Spleen (tissue), 11 donors: ENCODE measurements around the gene TMEM50A. TPM values are rescaled to one million over a fixed set of nuclear protein-coding genes. Genes with fewer than 3 reads are reported as not detected.
"Not testable (repeated sequence)": the region's sequence is repeated elsewhere in the genome, so short reads cannot be mapped to it uniquely, and the experiment has no call there.

ENCODE experiments used
- DNase-seq: peaks from one replicate; pipeline ENCODE4 v3.0.0-alpha.2; 2020
- H3K27ac ChIP-seq, 8 donors: fragments of 200-600 bp; sonication (generic) in 7 of 8; 1 replicate in 4 of 8; 2 replicates in 4 of 8; pipeline versions ENCODE4 v1.5.0 to v1.8.0; 2016 to 2021; ENCODE audit warnings: inconsistent platforms in 4 of 8, mild to moderate bottlenecking in 4 of 8, moderate library complexity in 1 of 8
- H3K27me3 ChIP-seq, 7 donors: fragments of 200-600 bp; sonication (generic) in 6 of 7; replicated peaks in 1 of 7; 1 replicate in 4 of 7; 2 replicates in 3 of 7; pipeline versions ENCODE4 v1.5.0 to v1.8.0; 2016 to 2021; ENCODE audit warnings: inconsistent platforms in 3 of 7, mild to moderate bottlenecking in 1 of 7
- H3K36me3 ChIP-seq, 6 donors: fragments of 200-600 bp; sonication (generic) in 5 of 6; 1 replicate in 4 of 6; 2 replicates in 2 of 6; pipeline versions ENCODE4 v1.5.0 to v1.8.0; 2016 to 2021; ENCODE audit warnings: inconsistent platforms in 2 of 6
- H3K4me1 ChIP-seq, 6 donors: fragments of 200-600 bp; sonication (generic) in 5 of 6; 1 replicate in 3 of 6; 2 replicates in 3 of 6; pipeline versions ENCODE4 v1.5.0 to v1.8.0; 2016 to 2021; ENCODE audit warnings: inconsistent platforms in 3 of 6
- H3K4me3 ChIP-seq, 8 donors: fragments of 200-600 bp; sonication (generic) in 7 of 8; 1 replicate in 4 of 8; 2 replicates in 4 of 8; pipeline versions ENCODE4 v1.5.0 to v1.8.0; 2016 to 2021; ENCODE audit warnings: inconsistent platforms in 4 of 8, mild to moderate bottlenecking in 4 of 8, moderate library complexity in 2 of 8
- H3K9me3 ChIP-seq, 8 donors: fragments of 200-600 bp; sonication (generic) in 7 of 8; 1 replicate in 4 of 8; 2 replicates in 4 of 8; pipeline versions ENCODE4 v1.5.0 to v1.8.0; 2016 to 2021; ENCODE audit warnings: inconsistent platforms in 4 of 8
- CTCF ChIP-seq, 11 experiments: fragments of 200-600 bp in 7 of 11; fragments of 450-650 bp in 4 of 11; sonication (generic) in 4 of 11; IDR thresholded peaks in 8 of 11; conservative IDR thresholded peaks in 3 of 11; 1 replicate in 7 of 11; 2 replicates in 4 of 11; pipeline versions ENCODE4 v1.4.0 to v1.8.0; 2016 to 2021; ENCODE audit warnings: antibody characterized with exemption in 11 of 11, inconsistent platforms in 4 of 11, mild to moderate bottlenecking in 1 of 11
- WGBS, 5 donors: extraction: QIAGEN DNeasy Blood & Tissue Kit in 3 of 5; methylation state at CpG; one replicate each; pipeline versions ENCODE4 v1.1.5 to v1.1.7; 2013 to 2018; 5-methylcytosine and 5-hydroxymethylcytosine counted together
- intact Hi-C: fragments of 100-400 bp; cut with DNase I; formaldehyde crosslinking; loops from one replicate; pipeline ENCODE4 v1.15.0; 2023; ENCODE audit warnings: low total_unique reads
- polyA plus RNA-seq, 3 donors: library from polyadenylated mRNA; stranded (reverse); fragments of 200-250 nt; gene quantifications; one replicate each; pipeline ENCODE4 v1.2.1, GENCODE V29; 2013
- total RNA-seq, 7 donors: library from RNA; depleted of rRNA in 3 of 7; stranded (reverse); fragments of >200 nt in 3 of 7; fragmentation: NEBNext Ultra II Directional in 4 of 7; extraction: Animal tissue kit (Norgen Biotek cat#: 25700) in 4 of 7; gene quantifications; one replicate each; pipeline versions ENCODE4 v1.1.0 to v1.2.1, GENCODE V29; 2016 to 2021
- donor health status: healthy with polysubstance abuse.
- donor health status: DM: no; HTN: no; CAD: no; lungs with moderate emphysema.
- donor health status: DM: no; HTN: no; CAD: no.
- donor health status: Bipolar disorder and iron deficiency.
- donor health status: healthy.
- donor health status: DM: no; HTN: no; CAD: no.
- donor health status: DM: yes; HTN: yes; CAD: no.

TMEM50A gene
- total and polyA plus RNA-seq, 10 donors, result 44.1 to 108 (median 80.4) TPM

GRCh38 chr1:25402947-25403803, 65.0 kb downstream of the TMEM50A start:
- peak in 5 of 11 experiments; percentile 25 to 56 (median 38) for TF ChIP-seq CTCF (IDR thresholded peaks at IDR 0.05 in 8 of 11, conservative IDR thresholded peaks at IDR 0.05 in 3 of 11)
- 21 to 34% (median 25%) methylated on average over 6 to 7 of the region's 8 CpGs for WGBS, 5 donors
- intact Hi-C loops, H3K27ac ChIP-seq, H3K9me3 ChIP-seq, DNase-seq, H3K4me1 ChIP-seq, H3K27me3 ChIP-seq, H3K36me3 ChIP-seq, H3K4me3 ChIP-seq: not testable (repeated sequence)

- intact Hi-C loops, DNase-seq: not testable (repeated sequence)
Observed at GRCh38 chr1:25405731-25406305, 67.7 kb downstream of the TMEM50A start.

GRCh38 chr1:25409641-25410427, 71.7 kb downstream of the TMEM50A start:
- H3K27me3 ChIP-seq, DNase-seq, intact Hi-C loops: not testable (repeated sequence)

More at GRCh38 chr1:25405731-25406305, 67.7 kb downstream of the TMEM50A start:
- not testable (repeated sequence) for H3K27ac ChIP-seq, H3K4me1 ChIP-seq, H3K27me3 ChIP-seq, H3K36me3 ChIP-seq, H3K4me3 ChIP-seq, H3K9me3 ChIP-seq
- WGBS, 5 donors, result 61 to 74% (median 67%) methylated on average over 8 to 9 of the region's 12 CpGs; no CpG with 5 or more reads in 1 of the 5 donors

More at GRCh38 chr1:25409641-25410427, 71.7 kb downstream of the TMEM50A start:
- not testable (repeated sequence) for H3K4me1 ChIP-seq, H3K9me3 ChIP-seq, H3K27ac ChIP-seq, H3K36me3 ChIP-seq, H3K4me3 ChIP-seq
- WGBS, 5 donors, result 87 to 93% (median 90%) methylated on average over 8 to 10 of the region's 10 CpGs

Other genes starting within 250 kb of the TMEM50A start
- 10 to 100 TPM; 38.1 to 69.3 (median 47.0) TPM for gene SYF2, start 105.8 kb upstream of the TMEM50A start, total RNA-seq
- 10 to 100 TPM; 80.5 to 98.3 (median 93.2) TPM for gene SYF2, start 105.8 kb upstream of the TMEM50A start, polyA plus RNA-seq
- gene RSRP1, start 90.9 kb upstream of the TMEM50A start, total RNA-seq, result 100 to 1,000 TPM; 159 to 394 (median 208) TPM
- 100 to 1,000 TPM; 180 to 249 (median 247) TPM for gene RSRP1, start 90.9 kb upstream of the TMEM50A start, polyA plus RNA-seq
- 1 to 10 TPM in 4 of 7 donors, under 1 TPM in 1, not detected in 2; 0.34 to 3.9 (median 1.8) TPM for gene RHD, start 65.8 kb upstream of the TMEM50A start, total RNA-seq
- gene RHD, start 65.8 kb upstream of the TMEM50A start, polyA plus RNA-seq, result under 1 TPM in 2 of 3 donors, not detected in 1; 0.03 to 0.10 TPM
- gene RHCE, start 82.5 kb downstream of the TMEM50A start, total RNA-seq, result 1 to 10 TPM in 1 of 7 donors, under 1 TPM in 5, not detected in 1; 0.41 to 7.1 (median 0.60) TPM
- under 1 TPM in 2 of 3 donors, not detected in 1; 0.13 to 0.21 TPM for gene RHCE, start 82.5 kb downstream of the TMEM50A start, polyA plus RNA-seq
- 10 to 100 TPM; 14.3 to 21.0 (median 19.2) TPM for gene MACO1, start 92.6 kb downstream of the TMEM50A start, total RNA-seq
- 1 to 10 TPM; 6.9 to 9.7 (median 7.4) TPM for gene MACO1, start 92.6 kb downstream of the TMEM50A start, polyA plus RNA-seq
- 100 to 1,000 TPM in 1 of 7 donors, 10 to 100 TPM in 6; 62.6 to 105 (median 82.3) TPM for gene LDLRAP1, start 205.3 kb downstream of the TMEM50A start, total RNA-seq
- gene LDLRAP1, start 205.3 kb downstream of the TMEM50A start, polyA plus RNA-seq, result 10 to 100 TPM; 21.7 to 45.9 (median 28.4) TPM